NCI-H128 (cell line): ENCODE data around the gene HOMER3.
"Not testable (repeated sequence)": the region's sequence is repeated elsewhere in the genome, so short reads cannot be mapped to it uniquely, and the experiment has no call there.

Experiments used
- DNase-seq: peaks from one replicate; lab custom pipeline; 2025; ENCODE audit not compliant: unreplicated experiment; lab: John Stamatoyannopoulos, UW

The HOMER3 gene

GRCh38 chr19:18903156-18904037, 37.6 kb downstream of the HOMER3 start:
- DNase-seq = no peak

- not testable (repeated sequence) for DNase-seq
These were observed 38.5 kb downstream of the HOMER3 start for GRCh38 chr19:18902519-18902918.

DNA sequence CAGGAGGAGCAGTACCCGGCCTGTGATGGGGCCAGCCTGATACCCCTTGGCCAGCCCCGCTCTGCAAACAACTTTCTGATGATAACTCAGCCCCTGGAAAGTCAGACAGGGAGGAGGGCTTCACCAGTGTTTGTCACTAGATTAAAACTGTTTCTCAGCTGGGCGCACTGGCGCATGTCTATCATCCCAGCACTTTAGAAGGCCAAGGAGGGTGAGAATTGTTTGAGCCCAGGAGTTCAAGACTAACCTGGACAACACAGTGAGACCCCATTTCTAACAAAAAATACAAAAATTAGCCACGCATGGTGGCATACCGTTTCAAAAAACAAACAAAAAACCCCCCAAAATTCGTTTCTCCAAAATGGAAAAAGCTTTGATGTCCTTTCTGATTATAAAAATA, 39.5 kb downstream of the HOMER3 start:
- DNase-seq = no peak

- DNase-seq = no peak
These were observed 40.1 kb downstream of the HOMER3 start for GRCh38 chr19:18900700-18901481.

GRCh38 chr19:18899624-18900560, 41.1 kb downstream of the HOMER3 start:
- no peak for DNase-seq

GRCh38 chr19:18898607-18899408, 42.2 kb downstream of the HOMER3 start:
- DNase-seq = no peak

GRCh38 chr19:18898081-18898606, 42.9 kb downstream of the HOMER3 start:
- DNase-seq = no peak

DNA sequence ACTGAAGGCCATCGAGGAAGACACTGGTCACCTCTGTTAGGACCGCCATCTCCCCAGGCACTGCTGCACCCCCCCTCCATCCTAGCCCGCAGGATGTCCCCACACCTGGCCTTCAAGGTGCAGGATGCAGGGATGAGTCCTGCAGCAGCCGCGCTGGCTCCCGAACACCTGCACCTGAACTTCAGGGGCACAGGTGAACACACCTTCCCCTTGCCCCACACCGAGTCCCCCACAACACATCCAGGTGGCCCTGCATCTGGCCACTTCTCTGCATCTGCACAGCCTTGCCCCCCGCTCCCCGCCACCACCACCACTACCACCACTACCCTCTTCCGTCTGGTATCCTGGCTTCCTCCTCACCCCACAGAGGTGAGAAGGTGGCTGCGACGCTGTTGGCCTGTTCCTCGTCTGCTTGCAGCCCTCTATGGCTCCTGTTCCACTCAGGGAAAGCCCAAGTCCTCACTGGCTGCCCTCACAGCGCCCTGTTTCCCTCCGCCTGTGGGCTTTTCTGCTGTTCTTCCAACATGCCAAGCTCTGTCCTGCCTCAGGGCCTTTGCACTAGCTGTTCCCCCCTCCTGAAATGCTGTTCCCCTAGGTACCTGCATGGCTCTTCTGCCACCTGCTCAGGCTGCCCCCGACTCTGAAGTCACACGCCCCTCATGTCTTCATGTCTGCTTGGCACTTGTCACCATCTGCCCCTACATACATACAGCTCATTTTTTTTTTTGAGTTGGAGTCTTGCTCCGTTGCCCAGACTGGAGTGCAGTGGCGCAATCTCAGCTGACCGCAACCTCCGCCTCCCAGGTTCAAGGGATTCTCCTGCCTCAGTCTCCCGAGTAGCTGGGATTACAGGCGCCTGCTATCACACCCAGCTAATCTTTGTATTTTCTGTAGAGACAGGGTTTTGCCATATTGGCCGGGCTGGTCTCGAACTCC, 43.7 kb downstream of the HOMER3 start:
- DNase-seq = no peak

- no peak for DNase-seq
These were observed 44.6 kb downstream of the HOMER3 start for GRCh38 chr19:18896421-18896841.

GRCh38 chr19:18895824-18896341, 45.1 kb downstream of the HOMER3 start, which contains the start of gene CERS1:
Gene CERS1 (minus strand): TSS chr19:18896158. CDS start chr19:18896072, 86 bp downstream.
- no peak for DNase-seq

DNA sequence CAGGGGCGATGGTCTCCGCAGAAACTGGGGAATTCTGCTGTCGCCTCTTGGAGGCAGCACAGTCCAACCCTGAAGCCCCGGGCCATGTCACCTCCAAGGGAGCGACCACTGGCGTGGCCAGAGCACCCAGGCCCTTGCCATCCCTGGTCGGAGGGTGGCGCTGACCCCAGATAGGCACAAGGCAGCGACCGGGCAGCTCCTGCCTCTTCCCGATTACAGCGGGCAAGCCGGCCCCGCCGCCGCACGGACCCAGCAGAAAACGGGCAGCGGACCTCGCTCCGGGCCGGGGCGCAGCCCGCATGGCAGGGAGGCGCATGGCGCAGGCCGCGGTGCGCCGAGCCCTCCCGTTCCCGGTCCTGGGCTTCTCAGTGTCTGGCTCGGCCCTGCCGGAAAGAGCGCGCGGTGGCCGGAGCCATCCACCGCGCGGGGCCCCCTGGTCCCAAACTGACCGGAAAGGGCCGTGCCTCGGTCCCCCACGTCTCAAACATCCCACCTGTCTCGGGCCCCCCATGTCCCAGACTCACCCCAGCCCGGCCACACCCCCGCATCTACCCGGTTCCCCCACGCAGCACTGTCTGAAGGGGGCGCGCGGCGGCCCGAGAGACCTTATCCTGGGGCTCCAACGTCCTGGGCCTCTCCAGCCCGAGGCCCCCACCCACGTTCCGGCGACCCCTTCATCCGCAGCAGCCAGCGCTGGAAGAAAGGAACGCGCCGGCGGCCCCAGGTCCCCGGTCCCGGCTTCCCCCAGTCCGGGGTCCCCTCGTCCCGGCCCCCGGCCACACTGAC, 45.8 kb downstream of the HOMER3 start:
- no peak for DNase-seq

DNA sequence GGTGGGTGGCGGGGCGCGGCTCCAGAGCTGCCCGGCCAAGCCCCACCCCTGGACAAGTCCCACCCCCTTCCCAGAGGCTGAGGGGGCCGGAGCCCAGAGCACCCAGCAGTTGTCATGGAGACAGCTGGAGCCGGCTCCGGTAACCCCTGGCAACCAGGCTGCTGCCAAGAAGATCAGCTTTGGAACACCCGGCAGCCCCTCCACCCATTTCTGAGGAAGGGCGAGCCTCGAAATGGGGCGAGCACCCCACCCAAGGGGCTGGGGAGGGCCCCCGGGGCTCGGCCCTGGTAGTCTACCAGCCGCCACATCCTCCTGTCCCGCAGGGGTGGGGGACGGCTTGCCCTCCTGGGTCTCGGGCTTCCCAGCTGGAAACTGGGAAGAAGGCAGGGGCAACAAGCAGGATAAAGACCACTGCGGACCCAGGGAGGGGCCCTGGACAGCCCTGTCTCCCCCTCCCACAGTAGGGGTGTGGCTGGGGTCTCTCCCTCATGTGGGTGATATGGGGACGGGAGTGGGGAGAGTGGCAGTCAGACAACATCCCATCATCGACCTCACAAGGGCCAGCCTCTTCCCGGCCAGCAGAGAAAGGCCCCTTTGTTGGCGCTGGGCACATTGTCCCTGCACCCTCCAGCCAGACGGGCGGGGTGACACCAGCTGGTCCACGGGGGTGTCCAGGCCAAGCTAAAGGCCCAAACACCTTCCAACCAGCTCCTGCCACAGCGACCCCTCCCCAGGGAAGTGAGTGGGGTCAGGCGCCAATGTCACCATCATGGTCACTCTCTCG, 46.6 kb downstream of the HOMER3 start:
- DNase-seq = peak; percentile 23

DNA sequence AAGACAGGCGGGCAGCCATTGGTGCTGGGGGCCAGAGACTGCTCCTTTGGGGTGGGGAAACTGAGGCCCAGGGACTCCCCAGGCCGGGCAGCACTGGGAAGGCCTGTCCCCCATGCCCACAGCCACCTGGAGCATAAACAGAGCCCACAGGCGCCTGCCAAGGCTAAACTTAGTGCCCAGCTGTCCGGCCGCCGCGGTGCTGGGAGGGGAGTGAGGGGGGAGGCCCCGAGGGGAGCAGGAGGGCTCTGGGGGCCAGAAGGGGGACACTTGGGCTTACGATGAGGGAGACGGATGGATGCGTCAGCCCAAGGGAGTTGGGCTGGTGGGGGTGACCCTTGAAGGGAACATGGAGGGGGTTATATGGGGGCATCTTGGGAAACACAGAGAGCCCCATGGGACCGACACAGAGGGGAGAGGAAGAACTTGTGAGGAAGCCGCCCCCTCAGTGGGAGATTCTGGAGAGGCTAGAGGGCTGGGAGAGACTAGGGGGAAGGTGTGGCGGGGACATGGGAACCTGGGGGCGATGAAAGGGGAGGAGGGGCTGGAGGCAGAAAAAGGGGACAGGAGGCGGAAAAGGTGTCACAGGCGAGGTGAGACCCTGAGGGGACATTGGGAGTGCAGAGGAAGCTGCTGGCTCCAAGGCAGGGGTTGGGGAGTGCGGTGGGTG, 47.3 kb downstream of the HOMER3 start:
- no peak for DNase-seq

DNA sequence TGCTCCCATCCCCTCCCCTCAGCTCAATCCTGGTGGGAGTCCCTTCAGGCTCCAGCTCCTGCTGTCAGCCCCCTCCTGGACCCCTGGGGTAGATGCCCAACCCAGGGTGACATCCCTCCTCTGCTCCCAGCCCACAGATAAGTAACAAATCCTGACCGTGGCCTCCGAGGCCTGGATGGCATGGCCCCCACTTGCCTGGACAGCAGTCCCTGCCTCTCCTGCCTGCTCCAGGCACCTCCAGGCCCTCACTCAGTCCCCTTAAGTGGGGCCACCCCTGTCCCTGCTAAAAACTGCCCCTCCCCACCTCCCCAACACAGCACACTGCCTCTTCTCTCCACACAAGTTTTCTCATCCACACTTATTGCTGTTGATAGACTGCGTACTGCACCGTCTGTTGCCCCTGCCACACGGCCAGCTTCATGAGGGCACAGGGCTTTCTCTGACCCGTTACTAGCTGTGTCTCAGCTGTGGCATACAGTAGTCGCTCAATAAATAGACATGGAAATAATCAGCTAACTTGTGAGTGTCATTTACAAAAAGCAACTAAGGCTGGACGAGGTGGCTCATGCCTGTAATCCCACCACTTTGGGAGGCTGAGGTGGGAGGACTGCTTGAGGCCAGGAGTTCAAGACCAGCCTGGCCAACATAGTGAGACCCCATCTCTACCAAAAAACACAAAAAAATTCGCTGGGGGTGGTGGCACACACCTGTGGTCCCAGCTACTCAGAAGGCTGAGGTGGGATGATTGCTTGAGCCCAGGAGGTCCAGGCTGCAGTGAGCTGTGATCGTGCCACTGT, 50.9 kb downstream of the HOMER3 start:
- DNase-seq = no peak

DNA sequence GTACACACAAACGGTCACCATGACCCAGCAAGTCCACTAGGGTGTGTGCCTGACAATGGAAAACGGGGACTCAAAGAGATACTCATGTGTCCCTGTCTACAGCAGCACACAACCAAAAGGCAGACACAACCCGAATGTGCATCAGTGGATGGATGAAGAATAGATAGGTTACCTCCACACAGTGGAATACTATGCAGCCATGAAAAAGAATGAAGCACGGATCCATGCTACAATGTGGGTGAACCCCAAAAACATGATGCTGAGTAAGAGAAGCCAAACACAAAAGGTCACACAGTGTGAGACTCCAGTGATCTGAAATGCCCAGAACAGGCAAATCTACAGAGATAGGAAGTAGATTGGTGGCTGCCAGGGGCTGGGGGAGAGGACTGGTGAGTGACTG, 54.0 kb downstream of the HOMER3 start:
- DNase-seq = no peak
